SIG-M5 (cell line): Measurements from ENCODE around the gene CLASRP.

Source experiments
- DNase-seq: peaks from one replicate; lab custom pipeline; 2025; lab: John Stamatoyannopoulos, UW

The CLASRP gene

GRCh38 chr19:45079911-45080370, 41.1 kb downstream of the CLASRP start:
- DNase-seq = no peak

- no peak for DNase-seq
Measured at GRCh38 chr19:45082170-45082569, 43.3 kb downstream of the CLASRP start.

GRCh38 chr19:45086480-45086879, 47.6 kb downstream of the CLASRP start:
- DNase-seq = no peak

GRCh38 chr19:45087531-45087930, 48.7 kb downstream of the CLASRP start:
- DNase-seq = no peak

GRCh38 chr19:45090034-45090433, 51.2 kb downstream of the CLASRP start:
- no peak for DNase-seq

GRCh38 chr19:45090606-45091005, 51.8 kb downstream of the CLASRP start:
- DNase-seq = no peak

- DNase-seq = peak; percentile 78
Measured at GRCh38 chr19:45091031-45091923, 52.4 kb downstream of the CLASRP start.

- DNase-seq = peak; percentile 74
Measured at GRCh38 chr19:45092747-45093678, 54.2 kb downstream of the CLASRP start, which contains the start of gene PPP1R37. TSS of gene PPP1R37 (plus strand) at chr19:45093179. CDS start at chr19:45093326, 147 bp downstream.

- DNase-seq = no peak
Measured at GRCh38 chr19:45094137-45094536, 55.3 kb downstream of the CLASRP start.

GRCh38 chr19:45094707-45095106, 55.9 kb downstream of the CLASRP start:
- DNase-seq = no peak

GRCh38 chr19:45095496-45096413, 56.9 kb downstream of the CLASRP start:
- no peak for DNase-seq

- DNase-seq = no peak
Measured at GRCh38 chr19:45096700-45097099, 57.9 kb downstream of the CLASRP start.

GRCh38 chr19:45097450-45097775, 58.6 kb downstream of the CLASRP start:
- DNase-seq = no peak

- DNase-seq = no peak
Measured at GRCh38 chr19:45097776-45098520, 59.1 kb downstream of the CLASRP start.

GRCh38 chr19:45098521-45099466, 59.9 kb downstream of the CLASRP start:
- no peak for DNase-seq

- no peak for DNase-seq
Measured at GRCh38 chr19:45099467-45100191, 60.8 kb downstream of the CLASRP start.

GRCh38 chr19:45100201-45100600, 61.4 kb downstream of the CLASRP start:
- no peak for DNase-seq

- no peak for DNase-seq
Measured at GRCh38 chr19:45100846-45101252, 62.0 kb downstream of the CLASRP start.

GRCh38 chr19:45101806-45102205, 63.0 kb downstream of the CLASRP start:
- DNase-seq = no peak
